Lung (tissue), 12 donors: ENCODE results near the gene TBPL1. TPM values are rescaled to one million over a fixed set of nuclear protein-coding genes. Genes with fewer than 3 reads are reported as not detected.

Experiments used
- ATAC-seq: fragments of 200-7000 bp; cut with Tn5 transposase; one replicate; pipeline ENCODE4 v1.9.1; 2020; ENCODE audit warnings: moderate number of reproducible peaks; ENCODE audit not compliant: insufficient read depth, low FRiP score
- DNase-seq, 3 donors: peaks; one replicate each; pipeline ENCODE4 v3.0.0-alpha.2; 2013 to 2017
- H3K27ac ChIP-seq, 2 donors: one replicate each; pipeline ENCODE4 v1.5.1; 2013; ENCODE audit warnings: mild to moderate bottlenecking in 2 of 2, moderate library complexity in 2 of 2, control low read depth in 1 of 2, inconsistent platforms in 1 of 2, low read depth in 1 of 2, low read length in 1 of 2
- H3K27me3 ChIP-seq, 3 donors: one replicate each; pipeline ENCODE4 v1.5.1; 2013; ENCODE audit warnings: low read length in 2 of 3; ENCODE audit not compliant: control insufficient read depth in 3 of 3, insufficient read depth in 3 of 3
- H3K36me3 ChIP-seq, 4 donors: one replicate each; pipeline ENCODE4 v1.5.1; 2013; ENCODE audit warnings: low read length in 4 of 4, mild to moderate bottlenecking in 1 of 4, moderate library complexity in 1 of 4; ENCODE audit not compliant: control insufficient read depth in 4 of 4, insufficient read depth in 4 of 4
- H3K4me1 ChIP-seq, 5 donors: one replicate each; pipeline ENCODE4 v1.5.1; 2013; ENCODE audit warnings: low read length in 5 of 5, mild to moderate bottlenecking in 2 of 5, moderate library complexity in 1 of 5; ENCODE audit not compliant: control insufficient read depth in 5 of 5, insufficient read depth in 5 of 5
- H3K4me3 ChIP-seq: one replicate; pipeline ENCODE4 v1.5.1; 2013; ENCODE audit warnings: mild to moderate bottlenecking, control low read depth, moderate library complexity
- H3K9ac ChIP-seq, 2 donors: one replicate each; pipeline ENCODE4 v1.5.1; 2013; ENCODE audit warnings: low read length in 2 of 2, control low read depth in 1 of 2; ENCODE audit not compliant: insufficient read depth in 1 of 2
- H3K9me3 ChIP-seq, 4 donors: one replicate each; pipeline ENCODE4 v1.5.1; 2013; ENCODE audit warnings: low read length in 3 of 4, mild to moderate bottlenecking in 1 of 4, moderate library complexity in 1 of 4; ENCODE audit not compliant: control insufficient read depth in 4 of 4, insufficient read depth in 3 of 4
- WGBS, 2 donors: extraction: QIAGEN DNeasy Blood & Tissue Kit; methylation state at CpG; one replicate each; pipeline ENCODE4 v1.1.7; 2013; 5-methylcytosine and 5-hydroxymethylcytosine counted together
- polyA plus RNA-seq, 2 donors: library from polyadenylated mRNA; stranded (reverse); fragments of 200-250 nt; gene quantifications; one replicate each; pipeline ENCODE4 v1.2.1, GENCODE V29; 2013
- total RNA-seq, 2 donors: library from RNA; depleted of rRNA in 1 of 2; stranded (reverse); fragments of >200 nt in 1 of 2; gene quantifications; one replicate each; pipeline ENCODE4 v1.2.1, GENCODE V29; 2014 to 2021
- TF ChIP-seq, protein P1 (sequence below): IDR thresholded peaks from 2 replicates; pipeline ENCODE4 v1.5.1; 2012; ENCODE audit warnings: mild to moderate bottlenecking; ENCODE audit errors: control extremely low read depth, extremely low read depth
- donor health status: control.
- donor health status: control.
- donor health status: Bipolar disorder and iron deficiency.
- donor health status: healthy.
- donor health status: DM: yes; HTN: yes; CAD: no.

The TBPL1 gene
- total and polyA plus RNA-seq, 4 donors = 20.4 to 31.3 (median 23.0) TPM

DNA sequence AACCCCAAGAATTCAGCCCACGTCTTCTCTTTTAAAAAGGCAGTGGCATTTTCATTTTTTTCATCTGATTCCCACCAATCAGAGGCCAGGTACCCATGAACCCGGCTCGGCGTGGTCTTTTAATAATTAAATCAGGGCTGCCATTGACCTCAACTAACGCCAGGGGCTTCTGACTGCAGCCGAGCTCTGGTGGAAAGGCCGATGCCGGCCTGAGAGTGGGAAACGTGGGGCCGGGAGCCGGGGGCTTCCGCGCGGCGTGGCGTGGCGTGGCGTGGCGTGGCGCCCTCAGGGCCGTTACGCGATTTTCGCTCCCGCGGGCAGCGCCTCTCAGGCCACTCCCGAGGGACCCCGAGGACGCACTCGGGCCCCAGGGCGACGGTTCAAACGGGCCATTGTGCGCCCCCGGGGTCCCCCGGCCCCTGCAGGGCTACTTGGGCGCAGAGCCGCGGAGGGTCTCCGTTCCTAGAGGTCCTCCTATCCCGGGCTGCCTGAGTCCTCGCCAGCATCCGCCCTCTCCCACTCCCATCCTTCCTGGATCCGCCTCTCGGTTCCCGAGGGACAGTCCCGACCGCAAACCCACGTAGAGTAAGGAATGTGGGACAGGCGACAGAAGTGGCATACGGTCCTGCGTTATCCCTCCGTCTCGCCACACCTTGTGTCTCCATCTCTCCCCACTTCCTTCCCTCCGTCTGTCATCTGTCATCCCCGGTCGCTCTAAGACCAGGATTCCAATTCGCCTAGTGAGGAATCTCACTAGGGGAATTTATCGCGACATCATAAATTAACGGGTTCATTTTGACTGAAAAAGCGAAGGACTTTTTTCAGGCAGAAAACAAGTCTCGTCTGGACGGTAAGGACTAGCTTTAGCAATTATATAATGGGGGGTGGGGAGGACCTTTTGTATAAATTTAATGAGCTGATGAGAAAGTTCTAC is 876 bp upstream of the TBPL1 start:
- Histone ChIP-seq H3K27ac (peak overlapping the region; percentile 69 to 94), H3K4me1 (peaks cover 3 to 25% (median 4%) of the 10 kb centered on the region in 5 donors), H3K36me3 (no peaks in the 10 kb centered on the region), H3K9me3 (no peaks in the 10 kb centered on the region), H3K9ac (peak overlapping the region; percentile 31 to 96), H3K4me3 (peak overlapping the region; percentile 51), H3K27me3 (no peaks in the 10 kb centered on the region)
- DNase-seq (peak; percentile 81 to 87 (median 82)), ATAC-seq (peak; percentile 61)
- TF ChIP-seq, protein P1, sequence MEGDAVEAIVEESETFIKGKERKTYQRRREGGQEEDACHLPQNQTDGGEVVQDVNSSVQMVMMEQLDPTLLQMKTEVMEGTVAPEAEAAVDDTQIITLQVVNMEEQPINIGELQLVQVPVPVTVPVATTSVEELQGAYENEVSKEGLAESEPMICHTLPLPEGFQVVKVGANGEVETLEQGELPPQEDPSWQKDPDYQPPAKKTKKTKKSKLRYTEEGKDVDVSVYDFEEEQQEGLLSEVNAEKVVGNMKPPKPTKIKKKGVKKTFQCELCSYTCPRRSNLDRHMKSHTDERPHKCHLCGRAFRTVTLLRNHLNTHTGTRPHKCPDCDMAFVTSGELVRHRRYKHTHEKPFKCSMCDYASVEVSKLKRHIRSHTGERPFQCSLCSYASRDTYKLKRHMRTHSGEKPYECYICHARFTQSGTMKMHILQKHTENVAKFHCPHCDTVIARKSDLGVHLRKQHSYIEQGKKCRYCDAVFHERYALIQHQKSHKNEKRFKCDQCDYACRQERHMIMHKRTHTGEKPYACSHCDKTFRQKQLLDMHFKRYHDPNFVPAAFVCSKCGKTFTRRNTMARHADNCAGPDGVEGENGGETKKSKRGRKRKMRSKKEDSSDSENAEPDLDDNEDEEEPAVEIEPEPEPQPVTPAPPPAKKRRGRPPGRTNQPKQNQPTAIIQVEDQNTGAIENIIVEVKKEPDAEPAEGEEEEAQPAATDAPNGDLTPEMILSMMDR = peak; percentile 5
- WGBS, 2 donors = 0% methylated on average over 61 to 65 of the region's 65 CpGs

DNA sequence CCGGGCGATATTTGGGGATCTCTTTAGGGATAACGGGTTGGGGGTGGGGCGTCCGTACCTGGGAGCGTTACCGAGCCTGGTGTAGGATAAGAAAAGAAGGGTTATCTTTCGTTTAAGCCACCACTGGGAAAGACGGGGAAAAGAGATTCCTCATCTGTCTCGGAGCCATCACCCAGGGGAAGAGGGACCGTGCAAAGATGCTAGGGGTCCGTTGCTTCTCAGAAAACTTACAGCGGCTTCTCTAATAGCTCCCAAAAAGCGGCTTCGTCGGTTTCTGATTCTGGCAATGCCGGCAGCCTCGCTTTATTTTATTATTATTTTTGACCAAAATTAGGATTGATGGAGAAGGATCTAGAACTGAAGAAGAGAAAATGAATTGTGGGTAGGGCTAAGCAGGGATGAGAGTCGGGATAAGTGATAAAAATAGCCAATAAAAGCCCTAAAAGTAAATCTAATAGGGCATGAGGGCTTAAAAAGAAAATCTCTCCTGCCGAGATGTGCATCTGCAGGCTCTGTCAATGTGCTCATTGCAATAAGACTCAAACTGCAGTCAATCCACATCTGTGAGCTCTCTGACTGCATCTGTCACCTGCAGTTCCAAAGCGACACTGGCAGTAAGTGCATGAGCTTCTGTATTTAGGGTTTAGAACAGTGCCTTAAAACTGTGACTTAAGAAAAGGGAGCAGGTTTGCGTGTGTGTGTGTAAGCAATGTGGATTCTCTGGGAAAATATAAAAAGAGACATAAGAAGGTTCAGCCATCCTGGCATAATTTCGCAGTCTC is 801 bp downstream of the TBPL1 start:
- TF ChIP-seq, protein P1 = no peak
- Histone ChIP-seq H3K36me3 (no peaks in the 10 kb centered on the region), H3K4me1 (peaks cover 3 to 29% (median 12%) of the 10 kb centered on the region in 5 donors), H3K27me3 (no peaks in the 10 kb centered on the region), H3K9ac (peak overlapping the region; percentile 43 to 79), H3K4me3 (peak overlapping the region; percentile 64), H3K27ac (peak overlapping the region; percentile 66 to 83), H3K9me3 (no peaks in the 10 kb centered on the region)
- 8 to 10% methylated on average over 23 of the region's 23 CpGs for WGBS, 2 donors
- no peak for ATAC-seq
- DNase-seq = peak in 1 of 3 donors; percentile 28

DNA sequence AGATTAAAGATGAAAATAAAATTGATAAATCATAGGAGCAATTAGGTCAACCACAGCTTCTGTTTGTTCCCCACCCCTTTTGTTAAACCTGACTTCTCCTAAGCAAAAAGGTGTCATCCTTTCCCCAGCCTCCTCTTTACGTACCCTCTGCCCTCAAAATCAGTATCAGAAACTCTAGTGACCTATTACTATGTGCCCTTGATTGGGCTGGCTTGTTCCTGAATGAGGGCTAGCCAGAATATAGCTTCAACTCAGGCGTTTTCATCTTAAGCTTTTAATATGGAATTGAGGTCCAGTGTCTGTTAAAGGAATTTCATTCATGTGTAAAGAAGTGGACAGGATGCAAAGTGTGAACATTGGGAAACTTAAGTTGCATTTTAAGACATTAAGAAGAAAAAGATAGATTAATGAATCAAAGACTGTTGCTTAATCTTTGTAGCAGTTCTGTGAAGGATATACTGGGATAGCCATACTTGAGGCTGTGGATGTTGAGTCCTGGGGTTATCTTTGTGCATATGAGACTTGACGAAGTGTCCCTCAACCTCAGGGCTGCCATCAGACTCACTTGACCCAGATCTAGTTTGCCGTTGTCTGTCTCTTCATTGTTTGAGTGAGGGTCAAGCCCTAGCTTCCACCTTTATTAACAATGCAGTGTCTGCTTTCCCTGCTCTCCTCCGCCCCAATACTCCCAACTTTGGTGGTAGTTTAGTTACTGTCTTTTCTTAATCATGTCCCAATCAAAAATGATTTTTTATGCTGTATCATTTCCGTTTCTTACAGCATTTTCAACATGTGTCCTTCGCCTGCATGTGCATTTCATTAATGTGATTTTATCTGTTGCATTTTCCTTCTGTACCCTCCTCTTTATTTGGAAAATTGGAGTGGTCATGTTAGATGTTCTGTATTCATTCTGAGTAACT is 1.9 kb downstream of the TBPL1 start:
- 82 to 83% methylated on average over 7 of the region's 7 CpGs for WGBS, 2 donors
- ATAC-seq = no peak

More for the DNA sequence above, 1.9 kb downstream of the TBPL1 start:
- Histone ChIP-seq H3K9me3 (no peaks in the 10 kb centered on the region), H3K4me1 (peaks cover 4 to 29% (median 12%) of the 10 kb centered on the region in 5 donors), H3K27ac (no peak overlapping the region), H3K27me3 (no peaks in the 10 kb centered on the region), H3K9ac (no peak overlapping the region), H3K36me3 (no peaks in the 10 kb centered on the region), H3K4me3 (no peak overlapping the region)
- TF ChIP-seq, protein P1 = no peak
- DNase-seq = no peak
